GM12878 (cell line): Measurements from ENCODE around the gene ANGEL1. TPM values are rescaled to one million over a fixed set of nuclear protein-coding genes. Genes with fewer than 3 reads are reported as not detected.

Source experiments
- ATF3 ChIP-seq: IDR thresholded peaks from 2 replicates; pipeline ENCODE4 v1.6.1; 2011; ENCODE audit warnings: low read depth, mild to moderate bottlenecking, low read length, moderate library complexity, borderline replicate concordance; ENCODE audit errors: extremely low read depth
- CEBPB ChIP-seq, 2 experiments: fragments of 150-350 bp in 1 of 2; IDR thresholded peaks; 2 replicates each; pipeline ENCODE4 v1.6.1; 2012 to 2014; ENCODE audit warnings: low read depth in 2 of 2, low read length in 2 of 2, borderline replicate concordance in 1 of 2, inconsistent platforms in 1 of 2
- HSF1 ChIP-seq: fragments of 150-350 bp; IDR thresholded peaks from 2 replicates; pipeline ENCODE4 v1.6.1; 2014; ENCODE audit warnings: mild to moderate bottlenecking, low read depth, low read length
- IRF3 ChIP-seq: fragments of 450-650 bp; IDR thresholded peaks from 2 replicates; pipeline ENCODE4 v1.6.1; 2014; ENCODE audit warnings: mild to moderate bottlenecking
- NFIC ChIP-seq: IDR thresholded peaks from 2 replicates; pipeline ENCODE4 v1.6.1; 2012; ENCODE audit warnings: low read depth, mild to moderate bottlenecking, inconsistent platforms, low read length, moderate library complexity
- ZNF592 ChIP-seq: fragments of 450-650 bp; IDR thresholded peaks from 2 replicates; pipeline ENCODE4 v1.6.1; 2017; ENCODE audit warnings: mild to moderate bottlenecking, moderate library complexity
- polyA plus RNA-seq, 11 experiments: library from polyadenylated mRNA; depleted of rRNA in 4 of 11; unstranded in 6 of 11; stranded (reverse) in 5 of 11; fragments of >200 nt; fragmentation: Nextera tagmentation in 4 of 11; fragmentation: Illumina TruSeq in 1 of 11; extraction: Ambion mirVana in 4 of 11; extraction: Trizol in 1 of 11; gene quantifications; 1 replicate in 1 of 11; 2 replicates in 10 of 11; pipeline versions ENCODE4 v1.2.1 to v1.2.3, GENCODE V29; 2011 to 2016; ENCODE audit warnings: inconsistent platforms in 2 of 11, missing spikeins in 2 of 11, low read depth in 1 of 11
- total RNA-seq, 4 experiments: library from RNA; depleted of rRNA in 3 of 4; stranded (reverse); fragments of >200 nt in 3 of 4; fragmentation: Illumina TruSeq in 1 of 4; extraction: Trizol in 1 of 4; gene quantifications; 2 replicates each; pipeline versions ENCODE4 v1.2.1 to v1.2.3, GENCODE V29; 2013 to 2021

The ANGEL1 gene
- total and polyA plus RNA-seq, 10 of the 15 experiments (the other 5 are each of a cell fraction or from before 2014, with no cell fraction given): 1.7 to 29.7 (median 12.3) TPM

- TF ChIP-seq CEBPB (IDR thresholded peaks at IDR 0.05; ENCODE audit: borderline replicate concordance in 1 of 2, low read depth in 2 of 2, low read length in 2 of 2): no peak
- TF ChIP-seq NFIC: no peak
- TF ChIP-seq HSF1: no peak
- TF ChIP-seq ATF3: no peak
- no peak for TF ChIP-seq ZNF592
- no peak for TF ChIP-seq IRF3
- TF ChIP-seq, all 136 proteins: peak for 0
Measured at GRCh38 chr14:76742185-76742584, 70.5 kb downstream of the ANGEL1 start (continued).
